ENCODE measurements around the gene HIF3A.

GRCh38 chr19:46353730-46354528 lies 57.1 kb downstream of the HIF3A start:
- TF ChIP-seq CTCF (IDR thresholded peaks at IDR 0.05) (no peak), POLR2A (IDR thresholded peaks at IDR 0.05) (no peak)
